ENCODE data around the gene HCN4. TPM values are rescaled to one million over a fixed set of nuclear protein-coding genes. Genes with fewer than 3 reads are reported as not detected.

The HCN4 gene
- total and polyA plus RNA-seq, 2 donors (not counting 3 experiments of a cell fraction or from before 2014, with no cell fraction given) = 0.01 TPM; not detected in 1

DNA sequence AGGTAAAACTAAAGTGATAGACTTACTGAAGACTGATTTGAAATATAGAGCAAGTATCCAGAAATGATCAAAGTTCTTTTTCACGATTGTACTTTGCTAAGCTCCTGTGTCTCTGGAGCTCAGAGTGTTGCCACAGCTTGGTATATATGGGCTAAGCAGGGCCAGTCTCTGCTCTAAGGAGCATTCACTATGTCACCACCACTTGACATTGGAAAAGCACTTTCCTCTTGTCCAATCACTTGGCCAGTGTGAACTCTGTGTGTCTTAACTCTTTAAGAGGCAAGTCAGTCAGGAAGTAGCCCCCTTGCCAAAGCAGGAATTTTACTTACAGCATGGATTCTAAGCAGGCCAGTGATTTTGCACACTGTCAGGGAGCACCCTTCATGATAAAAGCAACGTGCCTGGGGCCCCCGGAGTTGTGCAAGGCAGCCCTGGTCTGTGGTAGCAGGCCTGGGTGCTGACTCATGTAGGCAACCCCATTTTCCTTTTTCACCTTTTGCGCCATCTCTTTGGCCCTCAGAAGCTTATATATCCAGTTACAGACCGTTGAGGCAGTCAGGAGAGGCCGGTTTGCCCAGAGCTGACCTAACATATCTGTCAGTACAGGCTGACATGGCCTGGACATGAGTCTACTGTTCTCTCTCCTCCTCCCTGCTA lies 73.0 kb downstream of the HCN4 start:
- Histone ChIP-seq H2AFZ (ENCODE audit: low read depth, low read length) (no peak overlapping the region), H3K9me3 (replicated peaks; ENCODE audit: control insufficient read depth, insufficient read depth, low read length) (no peaks in the 10 kb centered on the region), H3K9me1 (replicated peaks; ENCODE audit: control insufficient read depth, extremely low read depth, insufficient read depth, low read length) (no peaks in the 10 kb centered on the region), H3K4me3 (replicated peaks in 1 of 3; ENCODE audit: insufficient read depth in 1 of 3, low read depth in 1 of 3, low read length in 3 of 3) (no peak overlapping the region), H3K79me2 (ENCODE audit: control insufficient read depth, insufficient read depth, low read length) (no peaks in the 10 kb centered on the region), H3K9ac (replicated peaks; ENCODE audit: extremely low read depth, insufficient read depth, low read length) (no peak overlapping the region), H3K4me2 (ENCODE audit: insufficient read depth, low read length) (no peak overlapping the region), H3K4me1 (ENCODE audit: control insufficient read depth, extremely low read depth, insufficient read depth, low read length) (no peaks in the 10 kb centered on the region), H4K20me1 (replicated peaks; ENCODE audit: control insufficient read depth, extremely low read depth, insufficient read depth, low read length) (no peaks in the 10 kb centered on the region), H3K36me3 (ENCODE audit: control insufficient read depth in 2 of 2, extremely low read depth in 1 of 2, insufficient read depth in 2 of 2, low read length in 2 of 2) (no peaks in the 10 kb centered on the region), H3K27me3 (ENCODE audit: control insufficient read depth in 2 of 2, insufficient read depth in 2 of 2, low read length in 2 of 2) (peaks cover 0 to 1% of the 10 kb centered on the region in 2 experiments), H3K27ac (ENCODE audit: insufficient read depth, low read depth, low read length) (no peak overlapping the region)
- dilution Hi-C loops (cut with MboI; ENCODE audit: extremely low pct_ligation_motif_present, low sequenced_read_pairs) = no loop called here
- FAIRE-seq (no peak), DNase-seq (ENCODE audit: low read depth, low spot score) (no peak)
- CTCF ChIA-PET = no interaction called here
- no TSS peak for BruUV-seq (replicated peaks)
- POLR2A ChIA-PET = no interaction called here
- intact Hi-C loops (cut with micrococcal nuclease) = no loop called here
- no peak for TF ChIP-seq CTCF (IDR thresholded peaks at IDR 0.05; ENCODE audit: extremely low read depth in 1 of 2, insufficient read depth in 1 of 2, low read depth in 1 of 2, low read length in 2 of 2)
- TF ChIP-seq, protein P1, sequence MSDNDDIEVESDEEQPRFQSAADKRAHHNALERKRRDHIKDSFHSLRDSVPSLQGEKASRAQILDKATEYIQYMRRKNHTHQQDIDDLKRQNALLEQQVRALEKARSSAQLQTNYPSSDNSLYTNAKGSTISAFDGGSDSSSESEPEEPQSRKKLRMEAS (IDR thresholded peaks at IDR 0.05; ENCODE audit: insufficient read depth, insufficient read length) = no peak
- TF ChIP-seq EZH2 (IDR thresholded peaks at IDR 0.05; ENCODE audit: borderline replicate concordance, low read depth, low read length, severe bottlenecking) = no peak
- no peak for TF ChIP-seq MYC (IDR thresholded peaks at IDR 0.05; ENCODE audit: low read depth, low read length)
- no peak for TF ChIP-seq POLR2AphosphoS5 (IDR thresholded peaks at IDR 0.05; ENCODE audit: insufficient read depth, low read depth, low read length)
- TF ChIP-seq GATA2 (IDR thresholded peaks at IDR 0.05; ENCODE audit: insufficient read depth, insufficient read length, low read depth, low read length) = no peak

All from endothelial cell of umbilical vein (primary cell).